Thyroid gland (tissue), 4 donors: ENCODE data around the gene PHB1. TPM values are rescaled to one million over a fixed set of nuclear protein-coding genes. Genes with fewer than 3 reads are reported as not detected.

Source experiments
- DNase-seq, 2 donors: peaks; one replicate each; pipeline ENCODE4 v3.0.0-alpha.2; 2019
- H3K27ac ChIP-seq, 3 donors: fragments of 200-600 bp; sonication (generic); 1 replicate in 2 of 3; 2 replicates in 1 of 3; pipeline ENCODE4 v1.5.1; 2016 to 2019; ENCODE audit warnings: mild to moderate bottlenecking in 1 of 3, moderate library complexity in 1 of 3
- H3K27me3 ChIP-seq: fragments of 200-600 bp; sonication (generic); one replicate; pipeline ENCODE4 v1.5.1; 2019
- H3K36me3 ChIP-seq, 2 donors: fragments of 200-600 bp; sonication (generic); one replicate each; pipeline ENCODE4 v1.5.1; 2016 to 2019
- H3K4me1 ChIP-seq, 2 donors: fragments of 200-600 bp; sonication (generic); one replicate each; pipeline ENCODE4 v1.5.1; 2017 to 2019
- H3K4me3 ChIP-seq, 3 donors: fragments of 200-600 bp; sonication (generic); replicated peaks in 1 of 3; 1 replicate in 2 of 3; 2 replicates in 1 of 3; pipeline ENCODE4 v1.5.1; 2016; ENCODE audit warnings: mild to moderate bottlenecking in 1 of 3
- H3K9me3 ChIP-seq: fragments of 200-600 bp; sonication (generic); one replicate; pipeline ENCODE4 v1.5.1; 2017
- CTCF ChIP-seq, 6 experiments: fragments of 200-600 bp in 3 of 6; fragments of 450-650 bp in 3 of 6; sonication (generic) in 3 of 6; IDR thresholded peaks; one replicate each; pipeline ENCODE4 v1.5.1; 2016 to 2019; ENCODE audit warnings: antibody characterized with exemption in 6 of 6, mild to moderate bottlenecking in 2 of 6, inconsistent platforms in 1 of 6, moderate library complexity in 1 of 6
- POLR2A ChIP-seq, 2 donors: fragments of 450-650 bp; IDR thresholded peaks; one replicate each; pipeline ENCODE4 v1.6.1; 2017; ENCODE audit warnings: antibody characterized with exemption in 2 of 2, mild to moderate bottlenecking in 2 of 2, moderate library complexity in 1 of 2
- WGBS, 2 donors: methylation state at CpG; one replicate each; pipeline ENCODE4 v1.1.5; 2017; 5-methylcytosine and 5-hydroxymethylcytosine counted together
- intact Hi-C: fragments of 100-400 bp; cut with DNase I; formaldehyde crosslinking; loops from one replicate; pipeline ENCODE4 v1.15.1; 2023
- total RNA-seq, 4 donors: library from RNA; depleted of rRNA; stranded (reverse); fragments of >200 nt; gene quantifications; one replicate each; pipeline ENCODE4 v1.2.3, GENCODE V29; 2016

PHB1 gene
- total RNA-seq, 4 donors from 2014 or later: 77.5 to 129 (median 103) TPM

GRCh38 chr17:49440581-49440980, 25.9 kb upstream of the PHB1 start:
- TF ChIP-seq CTCF (IDR thresholded peaks at IDR 0.05) (no peak), POLR2A (IDR thresholded peaks at IDR 0.05) (no peak)
- no peaks in the 10 kb centered on the region for H3K9me3 ChIP-seq
- DNase-seq: no peak
- intact Hi-C loops: no loop called here
- H3K4me1 ChIP-seq: no peaks in the 10 kb centered on the region
- 77 to 88% methylated on average over 1 of the region's 1 CpG for WGBS, 2 donors
- no peak overlapping the region for H3K4me3 ChIP-seq
- no peaks in the 10 kb centered on the region for H3K36me3 ChIP-seq
- H3K27me3 ChIP-seq: no peaks in the 10 kb centered on the region
- no peak overlapping the region for H3K27ac ChIP-seq

GRCh38 chr17:49439673-49440571, 25.2 kb upstream of the PHB1 start:
- DNase-seq: no peak
- Histone ChIP-seq H3K9me3 (no peaks in the 10 kb centered on the region), H3K27ac (no peak overlapping the region), H3K27me3 (no peaks in the 10 kb centered on the region), H3K4me3 (no peak overlapping the region), H3K4me1 (no peaks in the 10 kb centered on the region), H3K36me3 (no peaks in the 10 kb centered on the region)
- intact Hi-C loops: loop anchor here (5.0 kb wide), 1 partner anchor 112 kb away; no protein-coding TSS in a partner anchor
- TF ChIP-seq POLR2A (IDR thresholded peaks at IDR 0.05) (no peak), CTCF (IDR thresholded peaks at IDR 0.05) (no peak)
- 48 to 52% methylated on average over 9 of the region's 9 CpGs for WGBS, 2 donors

GRCh38 chr17:49439305-49439672, 24.6 kb upstream of the PHB1 start:
- Histone ChIP-seq H3K27ac (no peak overlapping the region), H3K27me3 (no peaks in the 10 kb centered on the region), H3K36me3 (no peaks in the 10 kb centered on the region), H3K4me3 (no peak overlapping the region), H3K9me3 (no peaks in the 10 kb centered on the region), H3K4me1 (no peaks in the 10 kb centered on the region)
- TF ChIP-seq CTCF (IDR thresholded peaks at IDR 0.05): no peak
- no peak for TF ChIP-seq POLR2A (IDR thresholded peaks at IDR 0.05)
- WGBS, 2 donors: 71 to 84% methylated on average over 3 of the region's 3 CpGs
- DNase-seq: no peak
- intact Hi-C loops: loop anchor here (5.0 kb wide), 1 partner anchor 113 kb away; no protein-coding TSS in a partner anchor

GRCh38 chr17:49438436-49439278, 24.0 kb upstream of the PHB1 start:
- H3K27me3 ChIP-seq: no peaks in the 10 kb centered on the region
- 13 to 22% methylated on average over 29 to 30 of the region's 30 CpGs for WGBS, 2 donors
- no peak overlapping the region for H3K27ac ChIP-seq
- intact Hi-C loops: loop anchor here (5.0 kb wide), 1 partner anchor 114 kb away; no protein-coding TSS in a partner anchor
- no peaks in the 10 kb centered on the region for H3K36me3 ChIP-seq
- no peaks in the 10 kb centered on the region for H3K4me1 ChIP-seq
- H3K4me3 ChIP-seq: no peak overlapping the region
- TF ChIP-seq CTCF (IDR thresholded peaks at IDR 0.05) (no peak), POLR2A (IDR thresholded peaks at IDR 0.05) (no peak)
- DNase-seq: no peak
- no peaks in the 10 kb centered on the region for H3K9me3 ChIP-seq
